Stimulated activated CD8-positive, alpha-beta memory T cell treated with anti-CD3 and anti-CD28 coated beads, Interleukin-2, amount 100 ng/mL, for 1 hour (primary cell): ENCODE measurements around the gene SPTSSB.

Source experiments
- DNase-seq, 2 donors: peaks; one replicate each; pipeline ENCODE4 v3.0.0-alpha.2; 2020; ENCODE audit warnings: low read depth in 2 of 2

Gene SPTSSB

GRCh38 chr3:161390200-161390599 is 18.9 kb upstream of the SPTSSB start:
- no peak for DNase-seq

- DNase-seq = no peak
Observed at GRCh38 chr3:161389445-161390035, 18.2 kb upstream of the SPTSSB start.

GRCh38 chr3:161388855-161389254 is 17.5 kb upstream of the SPTSSB start:
- no peak for DNase-seq

- no peak for DNase-seq
Observed at GRCh38 chr3:161386991-161387770, 15.9 kb upstream of the SPTSSB start.

DNA sequence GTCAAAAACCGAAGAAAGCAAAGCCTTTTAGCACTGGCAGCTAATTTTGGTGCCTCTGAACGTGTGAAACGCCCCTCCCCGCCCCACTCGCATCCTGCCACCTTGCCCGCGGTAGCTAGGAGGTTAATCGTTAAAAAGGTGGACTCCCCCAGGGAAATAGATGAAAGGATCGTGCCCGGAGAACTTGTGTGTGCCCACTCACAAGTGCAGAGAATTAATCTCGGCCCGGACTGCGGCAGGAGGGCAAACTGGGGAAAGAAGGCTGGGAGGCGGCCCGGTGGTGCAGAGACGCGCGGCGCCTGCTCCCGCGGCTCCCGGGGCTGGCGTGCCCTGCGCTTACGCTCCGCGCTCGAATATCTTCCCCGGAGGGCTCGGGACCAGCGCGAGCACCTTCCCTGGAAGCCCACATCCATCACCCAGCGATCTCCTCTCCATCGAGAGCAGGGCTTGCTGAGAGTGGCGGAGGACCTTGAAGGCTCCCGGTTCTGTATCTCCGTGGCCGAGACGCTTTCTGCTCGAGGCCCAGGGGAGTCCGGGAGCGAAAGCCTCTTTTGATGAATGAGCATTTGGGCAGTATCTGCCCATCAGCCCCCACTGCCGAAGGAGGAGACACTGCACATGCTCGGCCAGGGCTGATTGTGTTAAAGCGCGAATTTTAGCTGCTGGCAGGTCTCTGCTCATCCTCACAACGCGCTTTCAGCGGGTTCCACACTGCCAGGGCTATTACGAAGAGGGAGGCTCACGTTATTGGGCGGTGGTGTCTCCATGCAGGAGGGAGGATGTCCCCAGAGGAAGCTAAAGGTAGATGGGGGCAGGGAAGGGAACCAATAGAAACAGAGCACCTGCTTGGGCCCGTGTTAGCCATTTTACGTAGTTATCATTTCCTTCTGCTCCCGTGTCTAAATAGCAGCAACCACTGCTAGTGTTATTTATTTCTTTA is 1.3 kb upstream of the SPTSSB start:
- DNase-seq = no peak

DNA sequence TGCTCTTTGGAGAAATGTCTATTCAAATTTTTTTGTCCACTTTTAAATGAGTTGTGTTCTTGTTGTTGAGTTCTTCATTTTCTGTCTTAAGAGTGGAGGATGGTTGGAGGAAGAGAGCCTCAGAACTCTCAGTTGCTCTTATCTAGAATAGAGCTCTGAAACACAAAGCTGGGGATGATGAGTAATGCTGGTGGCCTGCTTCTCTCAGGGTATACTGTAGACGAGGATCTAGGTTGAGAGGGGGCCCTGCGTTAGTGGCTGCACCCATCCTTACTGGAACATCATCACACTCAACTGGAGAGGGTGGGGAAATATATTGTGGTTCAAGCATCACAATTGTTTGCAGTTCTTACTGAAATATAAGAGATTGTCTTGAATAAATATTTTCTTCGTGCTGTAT is 1.8 kb downstream of the SPTSSB start:
- no peak for DNase-seq

DNA sequence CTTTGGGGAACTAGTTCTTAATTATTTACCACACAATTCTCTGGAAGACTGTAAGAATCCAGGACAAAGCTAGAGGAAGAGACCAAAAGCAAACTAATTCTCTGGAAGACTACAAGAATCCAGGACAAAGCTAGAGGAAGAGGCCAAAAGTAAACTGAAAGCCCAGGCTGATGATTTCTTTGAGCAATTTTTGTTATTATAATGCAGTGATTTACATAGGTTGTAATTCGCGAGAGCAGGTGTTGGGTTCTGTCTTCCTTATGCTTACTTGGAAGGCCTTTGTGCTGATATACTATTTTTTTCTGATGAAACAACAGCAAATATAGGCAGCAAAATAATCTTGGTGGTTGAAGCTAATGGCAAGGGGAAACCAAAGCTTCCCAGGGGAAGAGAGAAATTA is 5.2 kb downstream of the SPTSSB start:
- DNase-seq = no peak

GRCh38 chr3:161358488-161358887 is 12.8 kb downstream of the SPTSSB start:
- no peak for DNase-seq

GRCh38 chr3:161356287-161356686 is 15.0 kb downstream of the SPTSSB start:
- DNase-seq = no peak

GRCh38 chr3:161355508-161355907 is 15.8 kb downstream of the SPTSSB start:
- no peak for DNase-seq

DNA sequence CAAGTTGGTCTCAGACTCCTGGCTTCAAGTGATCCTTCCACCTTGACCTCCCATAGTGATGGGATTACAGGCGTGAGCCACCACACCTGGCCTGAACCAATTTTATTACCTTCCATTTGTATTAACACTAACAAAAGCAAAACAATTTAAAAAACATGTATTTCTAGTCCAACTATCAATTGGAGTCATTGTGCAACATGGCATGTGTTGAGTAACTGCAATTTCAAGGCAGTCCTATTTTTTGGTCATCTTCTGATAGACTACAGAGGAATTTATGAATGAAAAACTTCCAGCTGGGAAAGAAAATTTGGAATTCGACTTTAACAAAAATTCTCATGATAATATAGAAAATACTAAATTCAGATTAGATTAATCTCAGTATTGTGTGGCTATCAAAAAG is 16.8 kb downstream of the SPTSSB start:
- DNase-seq = no peak

DNA sequence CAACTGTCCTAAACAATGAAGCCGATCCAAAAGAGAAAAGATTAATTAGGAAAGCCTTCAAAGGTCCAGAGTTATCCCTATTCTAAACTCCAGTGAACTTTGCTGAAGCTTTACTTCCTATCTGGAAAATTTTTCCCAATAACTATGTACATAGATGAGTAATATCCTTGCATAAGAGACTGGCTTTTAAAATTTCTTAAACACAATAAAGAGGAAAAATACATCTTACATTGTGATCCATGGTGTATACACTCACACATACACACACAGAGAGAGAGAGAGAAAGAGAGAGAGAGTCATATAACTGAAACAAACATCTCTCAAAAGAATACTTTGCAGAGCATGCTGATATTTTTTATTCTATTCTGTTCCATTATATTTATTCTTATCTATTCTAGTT is 20.0 kb downstream of the SPTSSB start:
- DNase-seq = no peak

- no peak for DNase-seq
Observed at GRCh38 chr3:161350916-161351315, 20.4 kb downstream of the SPTSSB start.

DNA sequence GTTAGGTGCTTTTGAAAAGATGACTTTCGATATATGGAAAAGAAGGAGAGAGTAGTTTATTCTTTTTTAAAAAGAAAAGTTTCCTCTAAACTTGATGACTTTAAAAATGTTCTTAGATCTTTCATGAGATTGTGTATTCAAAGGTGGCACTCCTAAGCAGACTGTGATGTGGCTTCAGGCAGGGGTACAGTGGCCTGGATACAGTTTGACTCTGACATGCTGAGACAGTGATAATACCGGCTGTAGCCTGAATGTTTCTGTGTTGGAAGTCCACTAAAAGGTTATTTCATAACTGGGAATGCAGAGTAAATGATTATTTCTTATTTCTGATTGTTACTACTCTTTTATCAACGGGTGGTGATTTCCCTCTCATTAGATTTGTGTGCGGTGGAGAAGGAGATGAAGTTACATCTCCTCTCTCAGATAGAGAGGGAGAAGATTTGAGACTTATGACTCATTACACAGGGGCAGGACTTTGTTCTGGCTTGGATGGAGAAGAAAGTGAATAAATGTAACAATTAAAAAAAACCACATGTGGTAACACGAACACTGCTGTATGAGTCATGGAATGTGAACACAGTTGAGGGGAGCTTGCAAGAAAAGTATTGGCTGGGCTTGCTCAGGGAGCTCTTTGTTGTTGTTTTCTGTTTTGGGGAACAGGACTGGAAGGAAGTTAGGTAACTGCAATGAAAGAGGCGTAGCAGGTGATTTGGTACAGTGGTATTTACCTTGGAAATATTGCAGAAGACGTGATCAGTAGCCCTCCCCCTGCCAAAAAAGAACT is 21.6 kb downstream of the SPTSSB start:
- DNase-seq = no peak

GRCh38 chr3:161348796-161349400 is 22.4 kb downstream of the SPTSSB start:
- no peak for DNase-seq

- DNase-seq = no peak
Observed at GRCh38 chr3:161347726-161348125, 23.6 kb downstream of the SPTSSB start.

- no peak for DNase-seq
Observed at GRCh38 chr3:161345023-161345422, 26.3 kb downstream of the SPTSSB start.

GRCh38 chr3:161343986-161344385 is 27.3 kb downstream of the SPTSSB start:
- no peak for DNase-seq

DNA sequence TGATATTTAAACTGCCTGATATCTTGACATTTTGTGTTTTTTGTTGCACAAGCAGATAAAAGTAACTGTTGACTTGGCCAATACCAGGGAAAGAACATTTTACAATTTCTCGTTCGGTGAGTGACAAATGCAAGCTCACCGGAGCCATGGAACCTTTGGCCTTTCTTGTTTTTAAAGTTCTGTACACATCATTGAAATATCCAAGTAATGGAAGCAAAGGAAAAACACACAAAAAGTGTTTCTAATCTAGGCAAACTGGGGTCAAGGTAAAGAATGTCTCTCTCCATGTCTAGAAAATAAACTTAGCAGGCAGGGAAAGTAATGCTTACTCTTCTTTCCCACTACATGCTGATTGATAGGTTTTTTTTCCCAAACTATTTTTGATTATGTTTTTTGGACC is 27.8 kb downstream of the SPTSSB start:
- no peak for DNase-seq

- DNase-seq = no peak
Observed at GRCh38 chr3:161342629-161343028, 28.7 kb downstream of the SPTSSB start.
